A375 (cell line): ENCODE results near the gene LRRC40. TPM values are rescaled to one million over a fixed set of nuclear protein-coding genes. Genes with fewer than 3 reads are reported as not detected.

Experiments used
- small RNA-seq: library from RNA; depleted of rRNA; stranded (forward); fragments of <200 nt; gene quantifications from one replicate; pipeline ENCODE3, GENCODE V24; 2014
- total RNA-seq: library from RNA; depleted of rRNA; stranded (reverse); fragments of >200 nt; shearing (Covaris generic); gene quantifications from 2 replicates; pipeline ENCODE4 v1.2.3, GENCODE V29; 2014; rRNA removed

Gene LRRC40
- total RNA-seq, result 11.5 and 12.4 TPM in 2 replicates

DNA sequence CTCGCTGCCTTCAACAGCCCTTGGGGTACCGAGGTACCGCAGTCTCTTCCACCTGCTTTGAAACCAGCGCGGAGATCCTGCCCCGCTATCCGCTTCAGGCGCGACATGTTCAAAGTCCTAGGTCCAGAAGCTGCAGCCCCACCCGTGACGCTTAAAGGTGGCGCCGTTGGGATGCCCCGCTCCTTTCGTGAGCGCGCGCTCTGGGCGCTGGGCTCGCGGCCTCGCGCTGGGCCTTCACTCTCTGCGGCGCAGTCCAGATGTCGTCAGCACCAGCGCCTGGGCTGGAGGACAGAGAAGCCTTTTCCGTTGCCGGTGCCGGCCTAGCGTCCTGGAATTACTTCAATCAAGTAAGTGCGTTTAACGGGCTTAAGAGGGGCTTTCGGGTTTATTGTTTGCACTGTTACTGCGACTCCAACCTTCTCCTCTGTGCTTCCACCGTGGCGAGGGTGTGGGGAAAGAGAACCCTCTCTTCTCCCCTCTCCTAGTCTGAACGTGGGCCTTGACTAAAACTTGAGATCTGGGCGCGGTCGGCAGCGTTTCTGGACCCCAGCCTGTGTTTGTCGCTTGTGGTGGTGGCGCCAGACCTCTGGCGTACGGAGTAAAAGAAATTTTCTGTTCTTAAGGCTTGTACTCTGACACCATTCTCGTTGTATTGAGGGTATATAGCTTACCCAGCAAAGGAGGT is at the start of gene LRRC40:
Gene LRRC40 (minus strand): TSS at position 146 of the 685 bp plus-strand sequence. CDS start 39 bp downstream, at position 107.

GRCh38 chr1:70221238-70222121 is 16.1 kb upstream of the LRRC40 start, which contains the start of gene SRSF11:
TSS of gene SRSF11 (plus strand) at chr1:70221380. CDS start at chr1:70221637, 257 bp downstream.

Small RNAs within 50 kb of the gene (small RNA-seq; reads per million reads assigned to genes)
- gene RN7SL242P, result not detected

Other genes with a start within 250 kb of the LRRC40 start
- 148 and 154 TPM in 2 replicates for gene SRSF11, start 15.8 kb upstream of the LRRC40 start, total RNA-seq
- gene ANKRD13C, start 149.1 kb upstream of the LRRC40 start, total RNA-seq, result 26.0 and 26.8 TPM in 2 replicates
- gene CTH, start 205.7 kb upstream of the LRRC40 start, total RNA-seq, result 23.1 and 26.4 TPM in 2 replicates